HepG2 (cell line): Measurements from ENCODE around the gene HYLS1. TPM values are rescaled to one million over a fixed set of nuclear protein-coding genes. Genes with fewer than 3 reads are reported as not detected.

ENCODE experiments used
- ATAC-seq: fragments of 200-7000 bp; cut with Tn5 transposase; 3 replicates; pipeline ENCODE4 v1.9.1; 2020; ENCODE audit warnings: mild to moderate bottlenecking, moderate library complexity
- BruUV-seq: library from RNA; stranded (reverse); fragments of 400-500 nt; replicated peaks from 2 replicates; lab custom pipeline; 2021; lab: Mats Ljungman, UMichigan
- CTCF ChIA-PET: fragments of 300-600 bp; formaldehyde crosslinking; extraction: SDS; loops from one replicate; lab custom pipeline; 2021; ENCODE audit warnings: low total read pairs, inconsistent platforms, low intra/inter-chr PET ratio; lab: Yijun Ruan, JAX
- POLR2A ChIA-PET: fragments of 350-600 bp; sonication (Branson Sonifier 250); formaldehyde crosslinking; loops from one replicate; lab custom pipeline; 2020; ENCODE audit warnings: antibody characterized with exemption, inconsistent platforms; lab: Yijun Ruan, JAX
- DNase-seq: peaks from one replicate; pipeline ENCODE4 v3.0.0-alpha.2; 2015; ENCODE audit warnings: low spot score
- FAIRE-seq: peaks from 3 replicates; lab custom pipeline; 2011; peaks lifted over from hg19 to GRCh38; lab: Jason Lieb, UNC
- H2AFZ ChIP-seq: one replicate; pipeline ENCODE4 v1.6.1; 2011; ENCODE audit warnings: low read length, inconsistent platforms
- H3K27ac ChIP-seq: fragments of 300-600 bp; 3 replicates; pipeline ENCODE4 v1.8.0; 2011; ENCODE audit warnings: mixed run types, mild to moderate bottlenecking, mixed read lengths, low read length, inconsistent platforms; ENCODE audit not compliant: insufficient read depth; ENCODE audit errors: extremely low read length
- H3K27me3 ChIP-seq, 2 experiments: fragments of 200-600 bp in 1 of 2; 2 replicates in 1 of 2; 3 replicates in 1 of 2; pipeline versions ENCODE4 v1.6.0 to v1.8.0; 2011; ENCODE audit warnings: low read length in 2 of 2, mild to moderate bottlenecking in 2 of 2, moderate library complexity in 2 of 2, inconsistent platforms in 1 of 2; ENCODE audit not compliant: insufficient read depth in 2 of 2, control insufficient read depth in 1 of 2
- H3K36me3 ChIP-seq, 2 experiments: fragments of 200-600 bp in 1 of 2; replicated peaks in 1 of 2; 2 replicates in 1 of 2; 3 replicates in 1 of 2; pipeline versions ENCODE4 v1.5.1 to v1.8.0; 2011; ENCODE audit warnings: low read length in 2 of 2, inconsistent platforms in 1 of 2; ENCODE audit not compliant: insufficient read depth in 2 of 2, control insufficient read depth in 1 of 2
- H3K4me1 ChIP-seq: 2 replicates; pipeline ENCODE4 v1.5.1; 2012; ENCODE audit warnings: low read length, inconsistent platforms; ENCODE audit not compliant: insufficient read depth
- H3K4me2 ChIP-seq: 2 replicates; pipeline ENCODE4 v1.6.0; 2011; ENCODE audit warnings: low read depth, low read length, inconsistent platforms
- H3K4me3 ChIP-seq, 3 experiments: fragments of 200-600 bp in 1 of 3; sonication (generic), shearing (Covaris generic) in 1 of 3; replicated peaks in 1 of 3; 2 replicates each; pipeline ENCODE4 v1.5.1; 2011 to 2016; ENCODE audit warnings: low read length in 3 of 3, inconsistent platforms in 2 of 3, low read depth in 2 of 3, mild to moderate bottlenecking in 2 of 3, control low read depth in 1 of 3, mixed read lengths in 1 of 3; ENCODE audit not compliant: insufficient read depth in 1 of 3
- H3K79me2 ChIP-seq: one replicate; pipeline ENCODE4 v1.6.1; 2011; ENCODE audit warnings: low read length, inconsistent platforms; ENCODE audit not compliant: insufficient read depth
- H3K9ac ChIP-seq: 2 replicates; pipeline ENCODE4 v1.6.0; 2011; ENCODE audit warnings: mild to moderate bottlenecking, low read depth, low read length, inconsistent platforms; ENCODE audit not compliant: insufficient read depth
- H3K9me3 ChIP-seq: 2 replicates; pipeline ENCODE4 v1.5.1; 2012; ENCODE audit warnings: mild to moderate bottlenecking, low read length
- H4K20me1 ChIP-seq: 2 replicates; pipeline ENCODE4 v1.6.0; 2011; ENCODE audit warnings: inconsistent platforms, mild to moderate bottlenecking, low read length, moderate library complexity; ENCODE audit not compliant: insufficient read depth
- ZNF30 ChIP-seq: sonication (generic); formaldehyde crosslinking; IDR thresholded peaks from 2 replicates; pipeline ENCODE4 v1.5.0; 2020; ENCODE audit warnings: mild to moderate bottlenecking, missing genetic modification reagents
- WGBS: methylation state at CpG from one replicate; pipeline ENCODE4 v1.1.6; 2017; ENCODE audit warnings: low lambda C conversion rate; 5-methylcytosine and 5-hydroxymethylcytosine counted together
- in situ Hi-C: cut with HindIII; loops from 2 replicates; pipeline ENCODE4 v1.10.0; 2017; ENCODE audit warnings: low pct_unique_long_range_greater_than_20kb; ENCODE audit not compliant: extremely low pct_ligation_motif_present
- intact Hi-C: fragments of 100-400 bp; cut with micrococcal nuclease; formaldehyde crosslinking; loops from one replicate; pipeline ENCODE4 v1.10.0; 2022; ENCODE audit not compliant: unreplicated experiment
- polyA plus RNA-seq, 8 experiments: library from polyadenylated mRNA; depleted of rRNA in 3 of 8; stranded (reverse) in 7 of 8; unstranded in 1 of 8; fragments of >200 nt; fragmentation: Illumina TruSeq in 4 of 8; extraction: Trizol in 4 of 8; gene quantifications; 2 replicates each; pipeline versions ENCODE4 v1.2.1 to v1.2.3, GENCODE V29; 2011 to 2016; ENCODE audit warnings: low read depth in 4 of 8, missing spikeins in 1 of 8, mixed read lengths in 1 of 8; ENCODE audit not compliant: insufficient read depth in 1 of 8
- total RNA-seq, 5 experiments: library from RNA; depleted of rRNA; stranded (reverse); fragments of >200 nt; fragmentation: Illumina TruSeq; extraction: Trizol; gene quantifications; 2 replicates each; pipeline ENCODE4 v1.2.3, GENCODE V29; 2016; ENCODE audit warnings: low read depth in 1 of 5
- TF ChIP-seq, protein P1 (sequence below): sonication (generic); formaldehyde crosslinking; IDR thresholded peaks from 2 replicates; pipeline ENCODE4 v1.5.1; 2020; ENCODE audit warnings: mild to moderate bottlenecking, missing genetic modification reagents, moderate library complexity
- TF ChIP-seq, protein P2 (sequence below): fragments of 450-650 bp; IDR thresholded peaks from 2 replicates; pipeline ENCODE4 v1.6.1; 2017

The HYLS1 gene
- total and polyA plus RNA-seq, 2 of the 13 experiments (the other 11 are each of a cell fraction or from before 2014, with no cell fraction given), result 1.3 to 3.8 TPM

DNA sequence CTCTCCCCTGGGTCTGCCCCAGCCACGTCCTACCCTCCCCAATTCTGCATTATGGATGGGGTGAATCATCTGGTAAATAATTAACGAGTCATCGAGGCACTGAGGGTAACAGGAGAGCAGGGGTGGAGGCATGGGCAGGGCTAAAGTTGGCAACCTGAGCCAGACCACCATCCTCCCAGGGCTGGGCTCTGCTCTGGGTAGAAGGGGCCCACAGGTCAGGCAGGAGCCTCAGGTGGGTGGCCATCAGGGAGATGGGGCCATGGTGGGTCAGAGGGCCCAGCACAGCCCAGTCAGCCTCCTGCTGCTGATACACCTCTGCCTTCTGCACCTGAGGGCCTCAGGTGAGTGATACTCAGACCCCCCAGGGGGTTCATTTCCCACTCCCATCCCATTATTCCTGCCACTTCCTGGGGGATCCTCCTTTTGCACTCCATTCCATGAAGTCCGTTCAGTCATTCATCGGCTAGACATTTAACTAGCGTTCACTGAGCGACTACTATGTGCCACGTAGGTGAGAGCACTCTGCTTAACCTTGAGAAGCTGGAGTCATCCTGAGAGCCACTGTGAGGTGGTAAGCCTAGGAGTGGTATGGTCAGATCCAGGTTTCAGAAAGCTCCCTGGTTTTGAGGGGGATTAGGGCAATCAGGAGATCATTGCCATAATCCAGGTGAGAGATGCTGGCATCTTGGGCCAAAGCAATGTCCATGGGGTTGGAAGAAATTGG is 58.5 kb downstream of the HYLS1 start, which contains the start of gene VSIG10L2 (continued):
- TF ChIP-seq, protein P1, sequence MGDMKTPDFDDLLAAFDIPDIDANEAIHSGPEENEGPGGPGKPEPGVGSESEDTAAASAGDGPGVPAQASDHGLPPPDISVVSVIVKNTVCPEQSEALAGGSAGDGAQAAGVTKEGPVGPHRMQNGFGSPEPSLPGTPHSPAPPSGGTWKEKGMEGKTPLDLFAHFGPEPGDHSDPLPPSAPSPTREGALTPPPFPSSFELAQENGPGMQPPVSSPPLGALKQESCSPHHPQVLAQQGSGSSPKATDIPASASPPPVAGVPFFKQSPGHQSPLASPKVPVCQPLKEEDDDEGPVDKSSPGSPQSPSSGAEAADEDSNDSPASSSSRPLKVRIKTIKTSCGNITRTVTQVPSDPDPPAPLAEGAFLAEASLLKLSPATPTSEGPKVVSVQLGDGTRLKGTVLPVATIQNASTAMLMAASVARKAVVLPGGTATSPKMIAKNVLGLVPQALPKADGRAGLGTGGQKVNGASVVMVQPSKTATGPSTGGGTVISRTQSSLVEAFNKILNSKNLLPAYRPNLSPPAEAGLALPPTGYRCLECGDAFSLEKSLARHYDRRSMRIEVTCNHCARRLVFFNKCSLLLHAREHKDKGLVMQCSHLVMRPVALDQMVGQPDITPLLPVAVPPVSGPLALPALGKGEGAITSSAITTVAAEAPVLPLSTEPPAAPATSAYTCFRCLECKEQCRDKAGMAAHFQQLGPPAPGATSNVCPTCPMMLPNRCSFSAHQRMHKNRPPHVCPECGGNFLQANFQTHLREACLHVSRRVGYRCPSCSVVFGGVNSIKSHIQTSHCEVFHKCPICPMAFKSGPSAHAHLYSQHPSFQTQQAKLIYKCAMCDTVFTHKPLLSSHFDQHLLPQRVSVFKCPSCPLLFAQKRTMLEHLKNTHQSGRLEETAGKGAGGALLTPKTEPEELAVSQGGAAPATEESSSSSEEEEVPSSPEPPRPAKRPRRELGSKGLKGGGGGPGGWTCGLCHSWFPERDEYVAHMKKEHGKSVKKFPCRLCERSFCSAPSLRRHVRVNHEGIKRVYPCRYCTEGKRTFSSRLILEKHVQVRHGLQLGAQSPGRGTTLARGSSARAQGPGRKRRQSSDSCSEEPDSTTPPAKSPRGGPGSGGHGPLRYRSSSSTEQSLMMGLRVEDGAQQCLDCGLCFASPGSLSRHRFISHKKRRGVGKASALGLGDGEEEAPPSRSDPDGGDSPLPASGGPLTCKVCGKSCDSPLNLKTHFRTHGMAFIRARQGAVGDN (CRISPR knock-in tag), result peak; percentile 27; the same call in 1 of the 2 replicates
- no peak for TF ChIP-seq ZNF30 (CRISPR knock-in tag)

DNA sequence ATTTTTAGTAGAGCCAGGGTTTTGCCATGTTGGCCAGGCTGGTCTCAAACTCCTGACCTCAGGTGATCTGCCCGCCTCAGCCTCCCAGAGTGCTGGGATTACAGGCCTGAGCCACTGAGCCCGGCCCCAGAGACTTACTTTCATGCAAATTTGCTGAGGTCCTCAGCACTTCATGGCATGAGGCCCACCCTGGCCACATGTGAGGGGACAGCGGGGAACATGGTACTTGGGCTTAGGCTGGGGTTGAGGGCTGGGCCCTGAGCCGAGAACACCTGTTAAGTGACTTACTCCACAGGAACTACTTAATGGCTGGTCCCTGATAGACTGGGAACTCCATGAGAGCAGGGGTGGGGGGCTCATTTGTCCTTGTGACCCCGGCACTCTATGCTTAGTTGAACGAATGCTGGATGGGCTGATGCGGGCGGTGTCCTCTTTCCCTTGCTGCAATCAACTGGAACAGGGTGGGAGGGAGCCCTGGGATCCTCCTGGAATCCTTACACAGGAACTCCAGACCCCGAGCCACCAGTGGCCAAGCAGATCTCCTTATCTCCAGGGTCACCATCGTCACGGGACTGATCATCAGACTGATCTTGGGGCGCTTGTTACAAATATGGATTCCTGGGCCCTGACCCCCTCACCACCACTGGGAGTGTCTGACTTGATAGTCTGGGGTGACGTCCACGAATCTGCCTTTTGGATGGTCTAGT is 59.4 kb downstream of the HYLS1 start:
- DNase-seq (no peak), ATAC-seq (no peak), FAIRE-seq (no peak)
- WGBS, result 69% methylated on average over 12 of the region's 14 CpGs
- peaks cover 59% of the 10 kb centered on the region for H3K4me1 ChIP-seq
- H3K9me3 ChIP-seq, result no peaks in the 10 kb centered on the region
- BruUV-seq, result no TSS peak
- H3K9ac ChIP-seq, result no peak overlapping the region
- no peaks in the 10 kb centered on the region for H3K36me3 ChIP-seq
- in situ Hi-C loops, result no loop called here
- intact Hi-C loops, result no loop called here
- no peaks in the 10 kb centered on the region for H3K79me2 ChIP-seq
- H2AFZ ChIP-seq, result no peak overlapping the region
- CTCF ChIA-PET, result no interaction called here
- peaks cover 0 to 3% of the 10 kb centered on the region in 2 experiments; a peak in 1 of 5 replicates for H3K27me3 ChIP-seq
- no peak overlapping the region for H3K4me3 ChIP-seq
- H3K4me2 ChIP-seq, result no peak overlapping the region
- TF ChIP-seq, protein P2, sequence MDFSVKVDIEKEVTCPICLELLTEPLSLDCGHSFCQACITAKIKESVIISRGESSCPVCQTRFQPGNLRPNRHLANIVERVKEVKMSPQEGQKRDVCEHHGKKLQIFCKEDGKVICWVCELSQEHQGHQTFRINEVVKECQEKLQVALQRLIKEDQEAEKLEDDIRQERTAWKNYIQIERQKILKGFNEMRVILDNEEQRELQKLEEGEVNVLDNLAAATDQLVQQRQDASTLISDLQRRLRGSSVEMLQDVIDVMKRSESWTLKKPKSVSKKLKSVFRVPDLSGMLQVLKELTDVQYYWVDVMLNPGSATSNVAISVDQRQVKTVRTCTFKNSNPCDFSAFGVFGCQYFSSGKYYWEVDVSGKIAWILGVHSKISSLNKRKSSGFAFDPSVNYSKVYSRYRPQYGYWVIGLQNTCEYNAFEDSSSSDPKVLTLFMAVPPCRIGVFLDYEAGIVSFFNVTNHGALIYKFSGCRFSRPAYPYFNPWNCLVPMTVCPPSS, result no peak
- no peak overlapping the region for H3K27ac ChIP-seq
- POLR2A ChIA-PET, result no interaction called here
- no peaks in the 10 kb centered on the region for H4K20me1 ChIP-seq
